HEK293T (cell line): ENCODE data around the gene KRT2.

Experiments used
- CTCF ChIA-PET: fragments of 350-600 bp; formaldehyde crosslinking; extraction: SDS; loops from one replicate; lab custom pipeline; 2021; ENCODE audit warnings: antibody characterized with exemption, inconsistent platforms; lab: Yijun Ruan, JAX
- POLR2A ChIA-PET: fragments of 350-600 bp; formaldehyde crosslinking; extraction: SDS; loops from one replicate; lab custom pipeline; 2020; ENCODE audit warnings: antibody characterized with exemption, inconsistent platforms; lab: Yijun Ruan, JAX
- DNase-seq: peaks from one replicate; pipeline ENCODE4 v3.0.0; 2012; ENCODE audit warnings: mixed read lengths; ENCODE audit errors: extremely low spot score
- ARNT ChIP-seq: fragments of 450-650 bp; IDR thresholded peaks from 2 replicates; pipeline ENCODE4 v1.6.1; 2017; ENCODE audit warnings: mild to moderate bottlenecking
- BHLHE40 ChIP-seq: fragments of 450-650 bp; IDR thresholded peaks from 2 replicates; pipeline ENCODE4 v1.6.1; 2016; ENCODE audit warnings: mild to moderate bottlenecking, moderate library complexity, borderline replicate concordance
- CTBP1 ChIP-seq: fragments of 450-650 bp; IDR thresholded peaks from 2 replicates; pipeline ENCODE4 v1.6.1; 2016; ENCODE audit warnings: borderline replicate concordance
- ELF4 ChIP-seq: fragments of 450-650 bp; IDR thresholded peaks from 2 replicates; pipeline ENCODE4 v1.6.1; 2017; ENCODE audit warnings: antibody characterized with exemption
- FOXA1 ChIP-seq: fragments of 450-650 bp; IDR thresholded peaks from 2 replicates; pipeline ENCODE4 v1.6.1; 2016; ENCODE audit warnings: mild to moderate bottlenecking
- FOXK2 ChIP-seq: fragments of 450-650 bp; IDR thresholded peaks from 2 replicates; pipeline ENCODE4 v1.6.1; 2016; ENCODE audit warnings: mild to moderate bottlenecking
- FOXM1 ChIP-seq: fragments of 450-650 bp; IDR thresholded peaks from 2 replicates; pipeline ENCODE4 v1.6.1; 2017; ENCODE audit warnings: mild to moderate bottlenecking, borderline replicate concordance
- HDGF ChIP-seq: fragments of 450-650 bp; IDR thresholded peaks from 2 replicates; pipeline ENCODE4 v1.6.1; 2017; ENCODE audit warnings: antibody characterized with exemption, borderline replicate concordance
- L3MBTL2 ChIP-seq: fragments of 450-650 bp; conservative IDR thresholded peaks from 2 replicates; pipeline ENCODE4 v1.6.1; 2016; ENCODE audit warnings: mild to moderate bottlenecking
- LEF1 ChIP-seq: fragments of 450-650 bp; IDR thresholded peaks from 2 replicates; pipeline ENCODE4 v1.6.1; 2017; ENCODE audit warnings: mild to moderate bottlenecking, borderline replicate concordance
- NFRKB ChIP-seq: fragments of 450-650 bp; IDR thresholded peaks from 2 replicates; pipeline ENCODE4 v1.6.1; 2016; ENCODE audit warnings: mild to moderate bottlenecking, moderate library complexity
- PKNOX1 ChIP-seq: fragments of 450-650 bp; IDR thresholded peaks from 2 replicates; pipeline ENCODE4 v1.6.1; 2016
- SP1 ChIP-seq: fragments of 450-650 bp; IDR thresholded peaks from 2 replicates; pipeline ENCODE4 v1.6.1; 2017
- SUZ12 ChIP-seq: fragments of 450-650 bp; IDR thresholded peaks from 2 replicates; pipeline ENCODE4 v1.6.1; 2016; ENCODE audit warnings: mild to moderate bottlenecking
- TARDBP ChIP-seq: fragments of 450-650 bp; IDR thresholded peaks from 2 replicates; pipeline ENCODE4 v1.6.1; 2016
- ZNF384 ChIP-seq: fragments of 450-650 bp; IDR thresholded peaks from 2 replicates; pipeline ENCODE4 v1.6.1; 2016

Gene KRT2

GRCh38 chr12:52655251-52655650, 3.2 kb upstream of the KRT2 start:
- CTCF ChIA-PET, result no interaction called here
- POLR2A ChIA-PET, result no interaction called here
- TF ChIP-seq BHLHE40 (no peak), FOXK2 (no peak), CTBP1 (no peak), FOXA1 (no peak), SP1 (no peak), PKNOX1 (no peak), FOXM1 (no peak), L3MBTL2 (no peak), HDGF (no peak), TARDBP (no peak), SUZ12 (no peak), ZNF384 (no peak), LEF1 (no peak), ELF4 (no peak), ARNT (no peak)
- no peak for DNase-seq

- TF ChIP-seq TARDBP (no peak), HDGF (no peak), SP1 (no peak), ARNT (no peak), PKNOX1 (no peak)
- ChIA-PET CTCF (interaction anchor here (1.3 kb wide), 1 partner anchor 220 kb away, joined by 3 read pairs; no protein-coding TSS in a partner anchor), POLR2A (no interaction called here)
- no peak for DNase-seq
These were observed 1.4 kb downstream of the KRT2 start for GRCh38 chr12:52650520-52651081.

- DNase-seq, result no peak
- ChIA-PET POLR2A (no interaction called here), CTCF (no interaction called here)
- no peak for TF ChIP-seq FOXA1
- TF ChIP-seq SP1, result no peak
- no peak for TF ChIP-seq ELF4
- TF ChIP-seq FOXK2, result no peak
- TF ChIP-seq LEF1, result no peak
- no peak for TF ChIP-seq FOXM1
- TF ChIP-seq CTBP1, result no peak
- no peak for TF ChIP-seq NFRKB
- TF ChIP-seq SUZ12, result no peak
- no peak for TF ChIP-seq ZNF384
These were observed 2.9 kb downstream of the KRT2 start for GRCh38 chr12:52649066-52649465.

GRCh38 chr12:52648012-52648550, 3.9 kb downstream of the KRT2 start:
- no peak for DNase-seq
- ChIA-PET POLR2A (no interaction called here), CTCF (no interaction called here)
- TF ChIP-seq SP1 (no peak), NFRKB (no peak), BHLHE40 (no peak), CTBP1 (no peak), FOXK2 (no peak), SUZ12 (no peak), HDGF (no peak), ELF4 (no peak), TARDBP (no peak), FOXA1 (no peak), LEF1 (no peak), FOXM1 (no peak), PKNOX1 (no peak), L3MBTL2 (no peak)

GRCh38 chr12:52647601-52648000, 4.4 kb downstream of the KRT2 start:
- ChIA-PET POLR2A (no interaction called here), CTCF (no interaction called here)
- no peak for DNase-seq
- TF ChIP-seq ELF4, result no peak
- TF ChIP-seq HDGF, result no peak

GRCh38 chr12:52646613-52647012, 5.4 kb downstream of the KRT2 start:
- POLR2A ChIA-PET, result no interaction called here
- DNase-seq, result no peak
- CTCF ChIA-PET, result no interaction called here
- TF ChIP-seq BHLHE40 (no peak), FOXM1 (no peak), NFRKB (no peak), SUZ12 (no peak), L3MBTL2 (no peak), CTBP1 (no peak), LEF1 (no peak), ZNF384 (no peak), PKNOX1 (no peak), ELF4 (no peak), TARDBP (no peak), ARNT (no peak), FOXA1 (no peak)
